ENCODE results near the gene SNX14. TPM values are rescaled to one million over a fixed set of nuclear protein-coding genes. Genes with fewer than 3 reads are reported as not detected.
A peak's percentile ranks its signal among the peaks of the same experiment; 100 is the strongest.
"Not testable (repeated sequence)": the region's sequence is repeated elsewhere in the genome, so short reads cannot be mapped to it uniquely, and the experiment has no call there.

SNX14 gene
- total and polyA plus RNA-seq, 10 donors, result 63.8 to 170 (median 88.9) TPM

GRCh38 chr6:85547719-85548118, 45.9 kb downstream of the SNX14 start:
- peaks cover 0 to 94% (median 43%) of the 10 kb centered on the region in 6 donors for H3K36me3 ChIP-seq
- H3K9me3 ChIP-seq, result peaks cover 0 to 7% (median 0%) of the 10 kb centered on the region in 8 donors
- H3K27ac ChIP-seq, result no peak overlapping the region
- H3K27me3 ChIP-seq (replicated peaks in 1 of 7), result no peaks in the 10 kb centered on the region
- no peak overlapping the region for H3K4me3 ChIP-seq
- TF ChIP-seq POLR2AphosphoS5 (IDR thresholded peaks at IDR 0.05) (no peak), POLR2A (IDR thresholded peaks at IDR 0.05) (no peak), CTCF (IDR thresholded peaks at IDR 0.05 in 8 of 11, conservative IDR thresholded peaks at IDR 0.05 in 3 of 11) (no peak)
- intact Hi-C loops (cut with DNase I; ENCODE audit: low total_unique reads), result no loop called here
- H3K4me1 ChIP-seq, result no peaks in the 10 kb centered on the region
- no peak for DNase-seq

GRCh38 chr6:85544776-85545175, 48.9 kb downstream of the SNX14 start:
- no peaks in the 10 kb centered on the region for H3K27me3 ChIP-seq (replicated peaks in 1 of 7)
- intact Hi-C loops (cut with DNase I; ENCODE audit: low total_unique reads), result no loop called here
- no peak overlapping the region for H3K4me3 ChIP-seq
- DNase-seq, result no peak
- peaks cover 0 to 5% (median 0%) of the 10 kb centered on the region in 8 donors for H3K9me3 ChIP-seq
- TF ChIP-seq POLR2AphosphoS5 (IDR thresholded peaks at IDR 0.05) (no peak), CTCF (IDR thresholded peaks at IDR 0.05 in 8 of 11, conservative IDR thresholded peaks at IDR 0.05 in 3 of 11) (no peak), POLR2A (IDR thresholded peaks at IDR 0.05) (no peak)
- no peak overlapping the region for H3K27ac ChIP-seq
- H3K36me3 ChIP-seq, result peaks cover 0 to 94% (median 53%) of the 10 kb centered on the region in 6 donors
- 95 to 100% (median 97%) methylated on average over 1 of the region's 1 CpG for WGBS, 5 donors
- H3K4me1 ChIP-seq, result no peaks in the 10 kb centered on the region

GRCh38 chr6:85537055-85537494, 56.6 kb downstream of the SNX14 start:
- no peak overlapping the region for H3K27ac ChIP-seq
- H3K4me1 ChIP-seq, result no peaks in the 10 kb centered on the region
- H3K9me3 ChIP-seq, result no peaks in the 10 kb centered on the region
- H3K36me3 ChIP-seq, result peaks cover 6 to 86% (median 29%) of the 10 kb centered on the region in 6 donors
- no peak for DNase-seq
- 58 to 75% (median 65%) methylated on average over 2 of the region's 2 CpGs for WGBS, 5 donors
- intact Hi-C loops (cut with DNase I; ENCODE audit: low total_unique reads), result no loop called here
- H3K27me3 ChIP-seq (replicated peaks in 1 of 7), result no peaks in the 10 kb centered on the region
- TF ChIP-seq POLR2AphosphoS5 (IDR thresholded peaks at IDR 0.05), result no peak
- peak in 9 of 11 experiments; percentile 24 to 69 (median 58) for TF ChIP-seq CTCF (IDR thresholded peaks at IDR 0.05 in 8 of 11, conservative IDR thresholded peaks at IDR 0.05 in 3 of 11)
- no peak overlapping the region for H3K4me3 ChIP-seq

- DNase-seq; H3K9me3 ChIP-seq; intact Hi-C loops (cut with DNase I; ENCODE audit: low total_unique reads); H3K27me3 ChIP-seq (replicated peaks in 1 of 7); H3K27ac ChIP-seq; H3K4me3 ChIP-seq; H3K4me1 ChIP-seq: not testable (repeated sequence)
- H3K36me3 ChIP-seq, result peaks cover 0 to 100% (median 63%) of the 10 kb centered on the region in 6 donors
- 75 to 90% (median 84%) methylated on average over 2 of the region's 2 CpGs for WGBS, 5 donors
Observed at GRCh38 chr6:85524281-85524680, 69.4 kb downstream of the SNX14 start.

GRCh38 chr6:85516168-85516567, 77.5 kb downstream of the SNX14 start:
- H3K27me3 ChIP-seq (replicated peaks in 1 of 7), result no peaks in the 10 kb centered on the region
- TF ChIP-seq CTCF (IDR thresholded peaks at IDR 0.05 in 8 of 11, conservative IDR thresholded peaks at IDR 0.05 in 3 of 11) (no peak), POLR2AphosphoS5 (IDR thresholded peaks at IDR 0.05) (no peak)
- no peaks in the 10 kb centered on the region for H3K9me3 ChIP-seq
- H3K36me3 ChIP-seq, result peaks cover 0 to 91% (median 45%) of the 10 kb centered on the region in 6 donors
- H3K4me1 ChIP-seq, result no peaks in the 10 kb centered on the region
- no peak overlapping the region for H3K4me3 ChIP-seq
- intact Hi-C loops (cut with DNase I; ENCODE audit: low total_unique reads), result no loop called here
- no peak for DNase-seq
- H3K27ac ChIP-seq, result no peak overlapping the region
